Right atrium auricular region (tissue), 2 donors: Measurements from ENCODE around the gene APOBEC4. TPM values are rescaled to one million over a fixed set of nuclear protein-coding genes. Genes with fewer than 3 reads are reported as not detected.

Source experiments
- DNase-seq: peaks from one replicate; pipeline ENCODE4 v3.0.0-alpha.2; 2019; ENCODE audit warnings: low spot score
- H3K27ac ChIP-seq, 2 donors: fragments of 200-600 bp; sonication (generic); 1 replicate in 1 of 2; 2 replicates in 1 of 2; pipeline ENCODE4 v1.5.1; 2016 to 2019
- H3K27me3 ChIP-seq, 2 donors: fragments of 200-600 bp; sonication (generic); one replicate each; pipeline versions ENCODE4 v1.5.1 to v1.6.0; 2017 to 2019
- H3K36me3 ChIP-seq: fragments of 200-600 bp; sonication (generic); one replicate; pipeline ENCODE4 v1.5.1; 2016
- H3K4me1 ChIP-seq, 2 donors: fragments of 200-600 bp; sonication (generic); one replicate each; pipeline versions ENCODE4 v1.5.1 to v1.6.0; 2017 to 2019
- H3K4me3 ChIP-seq, 2 donors: fragments of 200-600 bp; sonication (generic); 1 replicate in 1 of 2; 2 replicates in 1 of 2; pipeline ENCODE4 v1.5.1; 2017 to 2019; ENCODE audit warnings: mild to moderate bottlenecking in 1 of 2, moderate library complexity in 1 of 2
- H3K9me3 ChIP-seq, 2 donors: fragments of 200-600 bp; sonication (generic); one replicate each; pipeline ENCODE4 v1.5.1; 2019
- total RNA-seq, 2 donors: library from RNA; depleted of rRNA; stranded (reverse); fragments of >200 nt; gene quantifications; one replicate each; pipeline ENCODE4 v1.1.0, GENCODE V29; 2016
- TF ChIP-seq, protein P1 (sequence below), 2 donors: fragments of 200-600 bp; sonication (generic); IDR thresholded peaks; one replicate each; pipeline ENCODE4 v1.5.1; 2019; ENCODE audit warnings: antibody characterized with exemption in 2 of 2

Gene APOBEC4
- total RNA-seq, 2 donors from 2014 or later: not detected

DNA sequence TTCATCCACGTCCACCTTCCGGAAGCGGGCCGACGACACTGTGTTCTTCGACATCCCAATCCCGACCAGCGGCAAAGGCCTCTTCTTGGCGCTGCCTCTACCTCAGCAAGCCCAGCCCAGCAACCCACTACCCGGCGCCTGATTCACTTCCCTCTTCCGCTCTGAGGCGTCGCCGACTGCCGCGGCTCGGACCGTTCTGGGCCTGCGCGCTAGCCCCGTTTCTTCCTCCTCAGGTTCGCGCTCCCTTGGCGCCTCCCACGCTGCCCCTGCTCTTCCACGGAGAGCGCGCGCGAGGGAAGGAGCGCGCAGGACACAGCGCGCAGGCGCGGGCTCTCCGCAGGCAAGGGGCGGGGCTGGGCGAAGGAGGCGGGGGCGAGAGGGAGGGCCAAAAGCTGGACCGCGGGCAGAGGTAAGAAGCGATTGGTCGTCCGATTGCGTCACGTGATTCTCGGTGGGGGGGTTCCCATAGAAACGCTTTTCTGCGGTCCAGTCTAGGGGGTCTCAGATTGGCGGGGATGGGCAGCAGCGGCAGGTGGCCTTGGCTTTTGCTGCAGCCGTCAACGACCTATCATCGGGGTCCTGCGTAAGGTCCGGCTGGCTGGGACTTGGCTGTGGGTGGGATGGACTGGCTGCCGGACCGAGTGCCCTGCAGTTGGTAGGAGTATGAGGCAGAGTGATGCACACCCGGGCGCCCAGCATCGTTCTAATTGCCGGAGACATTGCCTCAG is 17.3 kb downstream of the APOBEC4 start, which contains the start of gene ARPC5:
Gene ARPC5, minus strand, starts transcription at position 178 of the 728 bp plus-strand sequence. Its CDS starts 124 bp downstream, at position 54.
- Histone ChIP-seq H3K27ac (peak within 1 kb of the TSS; percentile 94 to 97), H3K9me3 (no peaks in the 10 kb centered on the region), H3K4me3 (peak within 1 kb of the TSS; percentile 78 to 91), H3K4me1 (peaks cover 0 to 38% of the 10 kb centered on the region in 2 donors), H3K27me3 (no peaks in the 10 kb centered on the region), H3K36me3 (peaks cover 2% of the 10 kb centered on the region)
- DNase-seq: peak; percentile 96
- TF ChIP-seq, protein P1, sequence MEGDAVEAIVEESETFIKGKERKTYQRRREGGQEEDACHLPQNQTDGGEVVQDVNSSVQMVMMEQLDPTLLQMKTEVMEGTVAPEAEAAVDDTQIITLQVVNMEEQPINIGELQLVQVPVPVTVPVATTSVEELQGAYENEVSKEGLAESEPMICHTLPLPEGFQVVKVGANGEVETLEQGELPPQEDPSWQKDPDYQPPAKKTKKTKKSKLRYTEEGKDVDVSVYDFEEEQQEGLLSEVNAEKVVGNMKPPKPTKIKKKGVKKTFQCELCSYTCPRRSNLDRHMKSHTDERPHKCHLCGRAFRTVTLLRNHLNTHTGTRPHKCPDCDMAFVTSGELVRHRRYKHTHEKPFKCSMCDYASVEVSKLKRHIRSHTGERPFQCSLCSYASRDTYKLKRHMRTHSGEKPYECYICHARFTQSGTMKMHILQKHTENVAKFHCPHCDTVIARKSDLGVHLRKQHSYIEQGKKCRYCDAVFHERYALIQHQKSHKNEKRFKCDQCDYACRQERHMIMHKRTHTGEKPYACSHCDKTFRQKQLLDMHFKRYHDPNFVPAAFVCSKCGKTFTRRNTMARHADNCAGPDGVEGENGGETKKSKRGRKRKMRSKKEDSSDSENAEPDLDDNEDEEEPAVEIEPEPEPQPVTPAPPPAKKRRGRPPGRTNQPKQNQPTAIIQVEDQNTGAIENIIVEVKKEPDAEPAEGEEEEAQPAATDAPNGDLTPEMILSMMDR (IDR thresholded peaks at IDR 0.05): no peak

DNA sequence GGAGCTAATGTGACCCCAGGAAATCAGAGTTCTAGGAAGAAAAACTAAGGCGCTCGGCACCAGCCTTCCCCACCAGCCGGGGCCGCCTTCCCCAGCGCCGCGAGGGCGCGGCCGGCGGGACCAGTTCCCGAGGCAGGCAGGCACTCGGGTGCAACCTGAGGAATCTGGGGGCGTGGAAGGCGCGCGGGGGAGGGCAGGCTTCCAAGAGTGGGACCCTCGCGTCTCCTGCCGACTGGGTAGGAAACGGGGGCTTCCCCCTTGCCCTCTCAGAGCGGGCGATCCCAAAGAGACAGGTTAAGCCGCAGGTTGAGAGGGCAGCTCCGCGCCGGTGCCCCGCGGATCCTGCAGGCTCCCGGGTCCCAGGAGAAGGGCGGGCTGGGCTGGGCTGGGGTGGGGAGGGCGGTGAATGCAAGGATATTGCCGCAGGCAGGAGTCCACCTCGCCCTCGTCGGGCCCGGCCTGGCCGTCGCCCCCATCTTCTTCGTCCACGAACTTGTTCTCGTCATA is 18.0 kb downstream of the APOBEC4 start:
- Histone ChIP-seq H3K4me1 (peaks cover 0 to 44% of the 10 kb centered on the region in 2 donors), H3K4me3 (peak overlapping the region; percentile 78 to 91), H3K36me3 (peaks cover 8% of the 10 kb centered on the region), H3K27me3 (no peaks in the 10 kb centered on the region), H3K27ac (peak overlapping the region; percentile 94 to 97), H3K9me3 (no peaks in the 10 kb centered on the region)
- no peak for DNase-seq
- TF ChIP-seq, protein P1 (IDR thresholded peaks at IDR 0.05): no peak

DNA sequence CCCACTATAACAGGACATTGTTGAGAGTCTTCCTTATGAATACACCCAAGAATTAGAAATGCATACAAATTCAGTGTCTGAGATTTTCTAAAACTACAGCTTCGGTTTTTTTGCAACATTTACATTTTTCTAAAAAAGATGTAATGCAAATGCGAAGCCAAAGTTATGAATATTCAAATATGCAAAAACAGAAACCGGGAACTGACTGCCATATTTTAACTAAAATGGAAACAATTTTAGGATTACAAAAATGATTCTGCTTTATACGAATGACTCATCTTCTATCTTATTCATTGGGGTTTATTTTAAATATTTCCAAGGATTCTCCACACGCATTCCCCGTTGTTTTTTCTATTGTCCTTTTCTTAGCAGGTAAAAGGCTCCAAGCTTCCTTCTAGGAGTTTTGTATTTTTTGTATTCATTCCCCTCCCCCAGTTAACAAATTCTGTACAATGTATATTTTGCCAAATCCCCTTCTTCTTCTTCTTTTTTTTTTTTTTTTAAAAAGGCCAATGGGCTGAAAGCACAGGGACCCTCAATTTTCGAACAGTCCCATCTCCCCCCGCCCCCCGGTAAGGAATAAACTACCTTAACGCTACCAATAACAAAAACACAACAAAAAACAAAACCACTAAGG is 18.6 kb downstream of the APOBEC4 start:
- Histone ChIP-seq H3K9me3 (no peaks in the 10 kb centered on the region), H3K27ac (peak overlapping the region; percentile 94 to 97), H3K4me1 (peaks cover 0 to 44% of the 10 kb centered on the region in 2 donors), H3K4me3 (peak overlapping the region; percentile 78 to 91), H3K27me3 (no peaks in the 10 kb centered on the region), H3K36me3 (peaks cover 14% of the 10 kb centered on the region)
- no peak for DNase-seq
- TF ChIP-seq, protein P1 (IDR thresholded peaks at IDR 0.05): no peak

DNA sequence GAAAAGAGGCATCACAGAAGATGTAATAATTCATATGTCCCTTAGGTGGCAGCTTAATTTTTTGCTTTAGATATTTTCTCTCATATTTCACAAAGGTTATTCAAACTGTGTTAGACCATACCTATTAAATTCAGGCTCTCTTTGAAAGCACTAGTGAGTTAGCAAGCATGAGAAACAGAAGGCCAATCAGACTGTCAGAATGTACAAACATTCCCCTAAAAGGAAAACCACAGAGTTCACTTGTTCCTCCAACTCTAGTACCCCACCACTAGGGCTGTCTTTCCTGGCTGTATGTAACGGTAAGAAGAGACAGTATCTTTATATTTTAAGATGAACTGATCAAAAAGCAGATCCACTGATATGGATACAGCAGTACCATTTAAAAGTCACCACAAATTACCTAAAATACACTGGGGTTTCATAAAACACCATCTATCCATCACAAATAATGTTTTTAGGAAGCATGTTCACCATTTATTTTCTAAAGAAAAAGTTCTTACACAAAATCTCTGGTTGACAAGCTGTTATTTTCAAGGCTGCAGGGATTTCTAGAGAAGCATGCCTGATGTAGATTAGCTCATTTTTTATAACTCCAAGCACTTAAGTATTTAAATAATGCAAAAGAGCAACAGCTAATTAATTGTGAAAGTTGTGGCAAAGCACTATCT is 19.3 kb downstream of the APOBEC4 start:
- peaks cover 0 to 47% of the 10 kb centered on the region in 2 donors for H3K4me1 ChIP-seq
- H3K27me3 ChIP-seq: no peaks in the 10 kb centered on the region
- H3K36me3 ChIP-seq: peaks cover 21% of the 10 kb centered on the region
- no peak for DNase-seq
- TF ChIP-seq, protein P1 (IDR thresholded peaks at IDR 0.05): peak; percentile 22 to 63
- no peaks in the 10 kb centered on the region for H3K9me3 ChIP-seq
- peak overlapping the region; percentile 78 to 91 for H3K4me3 ChIP-seq
- H3K27ac ChIP-seq: peak overlapping the region; percentile 94 to 97

DNA sequence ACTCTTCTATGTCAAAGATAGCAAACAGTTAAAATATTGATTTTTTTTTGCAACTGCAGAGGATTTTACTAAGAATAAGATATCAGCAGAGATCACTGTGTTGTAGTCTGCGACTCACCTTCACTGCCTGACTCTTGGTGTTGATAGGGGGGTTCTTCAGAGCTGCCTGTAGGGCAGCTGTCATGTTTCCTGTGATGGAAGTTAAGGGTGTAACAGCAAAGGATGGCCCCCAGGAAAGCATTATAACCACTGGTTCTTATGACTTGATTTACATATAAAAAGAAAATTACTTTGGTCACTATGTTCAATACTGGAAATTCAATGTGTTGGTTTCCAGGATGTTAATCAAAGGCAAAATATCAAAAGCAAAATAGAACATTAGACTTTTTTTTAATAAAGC is 20.2 kb downstream of the APOBEC4 start:
- peaks cover 0 to 53% of the 10 kb centered on the region in 2 donors for H3K4me1 ChIP-seq
- H3K36me3 ChIP-seq: peaks cover 28% of the 10 kb centered on the region
- no peaks in the 10 kb centered on the region for H3K27me3 ChIP-seq
- no peaks in the 10 kb centered on the region for H3K9me3 ChIP-seq
- peak overlapping the region; percentile 78 to 91 for H3K4me3 ChIP-seq
- no peak for DNase-seq
- peak overlapping the region; percentile 94 to 97 for H3K27ac ChIP-seq
- TF ChIP-seq, protein P1 (IDR thresholded peaks at IDR 0.05): no peak
